HG03460 (cell line): Measurements from ENCODE around the gene ATP5PD.
"Not testable (repeated sequence)": the region's sequence is repeated elsewhere in the genome, so short reads cannot be mapped to it uniquely, and the experiment has no call there.

ENCODE experiments used
- ATAC-seq: cut with Tn5 transposase; IDR thresholded peaks from one replicate; pipeline ENCODE4 v1.9.1; 2021; ENCODE audit not compliant: unreplicated experiment

Gene ATP5PD

GRCh38 chr17:75059369-75060345, 12.9 kb upstream of the ATP5PD start:
- ATAC-seq: no peak

GRCh38 chr17:75051941-75052340, 5.2 kb upstream of the ATP5PD start:
- no peak for ATAC-seq

GRCh38 chr17:75049706-75050105, 2.9 kb upstream of the ATP5PD start:
- no peak for ATAC-seq

- no peak for ATAC-seq
Measured at GRCh38 chr17:75049057-75049456, 2.3 kb upstream of the ATP5PD start.

GRCh38 chr17:75048249-75048878, 1.6 kb upstream of the ATP5PD start:
- no peak for ATAC-seq

- ATAC-seq: peak; percentile 5
Measured at GRCh38 chr17:75047398-75048098, 779 bp upstream of the ATP5PD start.

- not testable (repeated sequence) for ATAC-seq
Measured at GRCh38 chr17:75045946-75046406, 793 bp downstream of the ATP5PD start.

- no peak for ATAC-seq
Measured at GRCh38 chr17:75044716-75045115, 2.1 kb downstream of the ATP5PD start.

GRCh38 chr17:75043789-75044188, 3.0 kb downstream of the ATP5PD start:
- not testable (repeated sequence) for ATAC-seq

- no peak for ATAC-seq
Measured at GRCh38 chr17:75041656-75042280, 5.0 kb downstream of the ATP5PD start.

- no peak for ATAC-seq
Measured at GRCh38 chr17:75039238-75039637, 7.5 kb downstream of the ATP5PD start.

GRCh38 chr17:75036643-75037268, 10.0 kb downstream of the ATP5PD start:
- ATAC-seq: no peak

GRCh38 chr17:75034236-75034908, 12.4 kb downstream of the ATP5PD start:
- ATAC-seq: peak; percentile 61

- ATAC-seq: peak; percentile 35
Measured at GRCh38 chr17:75033346-75034235, 13.2 kb downstream of the ATP5PD start.

- ATAC-seq: no peak
Measured at GRCh38 chr17:75032720-75033280, 14.0 kb downstream of the ATP5PD start.

GRCh38 chr17:75031972-75032719, 14.6 kb downstream of the ATP5PD start:
- no peak for ATAC-seq

- no peak for ATAC-seq
Measured at GRCh38 chr17:75030161-75030560, 16.6 kb downstream of the ATP5PD start.

- not testable (repeated sequence) for ATAC-seq
Measured at GRCh38 chr17:75026650-75027049, 20.1 kb downstream of the ATP5PD start.
